GM18870 (cell line): ENCODE data around the gene BCLAF3.

ENCODE experiments used
- ATAC-seq: cut with Tn5 transposase; IDR thresholded peaks from one replicate; pipeline ENCODE4 v1.9.1; 2021; ENCODE audit warnings: moderate library complexity; ENCODE audit not compliant: unreplicated experiment

BCLAF3 gene

GRCh38 chrX:19968276-19968675, 22.6 kb downstream of the BCLAF3 start:
- no peak for ATAC-seq

- ATAC-seq, result no peak
Measured at GRCh38 chrX:19966056-19966455, 24.8 kb downstream of the BCLAF3 start.

- peak; percentile 80 for ATAC-seq
Measured at GRCh38 chrX:19964017-19964710, 26.7 kb downstream of the BCLAF3 start.

GRCh38 chrX:19960913-19961312, 29.9 kb downstream of the BCLAF3 start:
- ATAC-seq, result no peak

- ATAC-seq, result no peak
Measured at GRCh38 chrX:19958552-19959486, 32.0 kb downstream of the BCLAF3 start.

- no peak for ATAC-seq
Measured at GRCh38 chrX:19956923-19957322, 33.9 kb downstream of the BCLAF3 start.

GRCh38 chrX:19956306-19956705, 34.6 kb downstream of the BCLAF3 start:
- ATAC-seq, result no peak

- no peak for ATAC-seq
Measured at GRCh38 chrX:19955306-19955705, 35.6 kb downstream of the BCLAF3 start.

GRCh38 chrX:19954335-19955096, 36.3 kb downstream of the BCLAF3 start:
- ATAC-seq, result no peak

- no peak for ATAC-seq
Measured at GRCh38 chrX:19953145-19953544, 37.7 kb downstream of the BCLAF3 start.

GRCh38 chrX:19949340-19949739, 41.5 kb downstream of the BCLAF3 start:
- no peak for ATAC-seq

- ATAC-seq, result no peak
Measured at GRCh38 chrX:19947612-19948011, 43.2 kb downstream of the BCLAF3 start.
